Stimulated activated CD4-positive, alpha-beta T cell treated with anti-CD3 and anti-CD28 coated beads, TNF-alpha, amount 100 ng/mL, for 1 hour (primary cell): ENCODE results near the gene TRAF3.

Experiments used
- DNase-seq, 3 donors: peaks; one replicate each; pipeline ENCODE4 v3.0.0-alpha.2; 2020; ENCODE audit warnings: low read depth in 3 of 3, low spot score in 1 of 3

TRAF3 gene

GRCh38 chr14:102776761-102777710 lies at the start of gene TRAF3:
Gene TRAF3, plus strand, starts transcription at chr14:102777449. Its CDS starts 92,753 bp downstream, at chr14:102870202.
- peak; percentile 77 to 85 (median 78) for DNase-seq

- DNase-seq = no peak
Observed at GRCh38 chr14:102728501-102728900, 48.7 kb upstream of the TRAF3 start.

- DNase-seq = no peak
Observed at GRCh38 chr14:102729268-102729667, 48.0 kb upstream of the TRAF3 start.

GRCh38 chr14:102729825-102730224 lies 47.4 kb upstream of the TRAF3 start:
- no peak for DNase-seq

- no peak for DNase-seq
Observed at GRCh38 chr14:102731101-102731870, 46.0 kb upstream of the TRAF3 start.

GRCh38 chr14:102731871-102732800 lies 45.1 kb upstream of the TRAF3 start:
- DNase-seq = no peak

- no peak for DNase-seq
Observed at GRCh38 chr14:102732924-102733323, 44.3 kb upstream of the TRAF3 start.

- DNase-seq = no peak
Observed at GRCh38 chr14:102733326-102733725, 43.9 kb upstream of the TRAF3 start.

- DNase-seq = no peak
Observed at GRCh38 chr14:102734436-102734835, 42.8 kb upstream of the TRAF3 start.

GRCh38 chr14:102736956-102737355 lies 40.3 kb upstream of the TRAF3 start:
- no peak for DNase-seq

- DNase-seq = no peak
Observed at GRCh38 chr14:102737402-102738372, 39.6 kb upstream of the TRAF3 start.

GRCh38 chr14:102738373-102739189 lies 38.7 kb upstream of the TRAF3 start:
- no peak for DNase-seq

- no peak for DNase-seq
Observed at GRCh38 chr14:102739190-102739469, 38.1 kb upstream of the TRAF3 start.

- DNase-seq = no peak
Observed at GRCh38 chr14:102746634-102747438, 30.4 kb upstream of the TRAF3 start.

GRCh38 chr14:102748806-102749205 lies 28.4 kb upstream of the TRAF3 start:
- no peak for DNase-seq

GRCh38 chr14:102749393-102750305 lies 27.6 kb upstream of the TRAF3 start:
- no peak for DNase-seq

- no peak for DNase-seq
Observed at GRCh38 chr14:102750376-102750775, 26.9 kb upstream of the TRAF3 start.
